ENCODE results near the gene WDR55. TPM values are rescaled to one million over a fixed set of nuclear protein-coding genes. Genes with fewer than 3 reads are reported as not detected.
"Not testable (repeated sequence)": the region's sequence is repeated elsewhere in the genome, so short reads cannot be mapped to it uniquely, and the experiment has no call there.

Gene WDR55
- polyA plus RNA-seq, 3 donors = 15.0 to 20.6 (median 15.8) TPM

DNA sequence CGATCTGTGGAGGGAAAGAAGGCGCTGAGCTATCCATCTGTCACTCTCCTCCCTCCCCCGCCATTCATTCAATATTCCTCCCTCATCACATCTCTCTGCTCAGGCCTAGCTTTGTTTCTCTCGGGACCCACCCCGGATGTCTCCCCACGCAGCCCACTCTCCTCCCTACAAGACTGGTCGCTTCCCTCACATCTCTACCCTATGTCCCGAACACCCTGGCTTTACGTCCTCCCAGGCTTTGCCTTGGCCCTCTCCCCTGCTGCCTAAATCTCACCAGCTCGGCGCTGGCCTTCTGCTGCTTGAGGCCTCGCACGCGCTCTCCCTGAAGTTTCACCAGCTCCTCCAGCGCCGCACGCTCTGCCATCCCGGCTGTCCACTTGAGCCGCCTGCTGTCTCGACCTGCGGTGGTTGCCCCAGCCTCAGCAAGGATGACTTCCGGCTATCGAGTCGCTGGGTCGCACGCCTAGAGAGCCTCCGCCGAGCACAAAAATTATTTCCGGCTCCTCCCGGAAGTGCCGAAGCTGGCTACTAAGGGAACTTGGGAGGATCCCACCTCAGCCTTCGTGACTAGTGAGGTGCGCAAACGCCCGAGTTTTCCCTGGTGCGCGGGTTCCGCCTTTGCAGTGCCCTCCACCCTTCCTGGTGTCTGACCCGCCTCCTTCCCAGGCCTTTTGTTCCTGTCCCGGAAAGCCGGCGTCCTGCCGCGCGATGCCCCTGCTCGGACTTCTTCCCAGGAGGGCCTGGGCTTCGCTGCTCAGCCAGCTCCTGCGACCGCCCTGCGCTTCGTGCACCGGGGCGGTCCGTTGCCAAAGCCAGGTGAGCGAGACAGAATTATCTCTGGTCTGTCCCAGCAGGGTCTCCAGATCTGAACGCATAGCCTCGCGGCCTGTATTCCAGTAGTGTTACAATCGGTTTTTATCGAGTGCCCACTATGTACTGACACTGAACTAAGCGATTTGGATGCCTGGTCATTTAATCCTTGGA is 26.5 kb downstream of the WDR55 start, which contains the start of the genes HARS1 and HARS2:
TSS of gene HARS1 (minus strand) at position 430 of the 984 bp plus-strand sequence. CDS start at position 364, 66 bp downstream.
TSS of gene HARS2 (plus strand) at position 515 of the 984 bp plus-strand sequence. CDS start at position 709, 194 bp downstream.
- DNase-seq (ENCODE audit: extremely low read depth in 1 of 11, low read depth in 9 of 11, low spot score in 4 of 11) = peak; percentile 71 to 91 (median 82)

GRCh38 chr5:140694276-140694675 is 29.6 kb downstream of the WDR55 start:
- DNase-seq (ENCODE audit: extremely low read depth in 1 of 11, low read depth in 9 of 11, low spot score in 4 of 11) = no peak

DNA sequence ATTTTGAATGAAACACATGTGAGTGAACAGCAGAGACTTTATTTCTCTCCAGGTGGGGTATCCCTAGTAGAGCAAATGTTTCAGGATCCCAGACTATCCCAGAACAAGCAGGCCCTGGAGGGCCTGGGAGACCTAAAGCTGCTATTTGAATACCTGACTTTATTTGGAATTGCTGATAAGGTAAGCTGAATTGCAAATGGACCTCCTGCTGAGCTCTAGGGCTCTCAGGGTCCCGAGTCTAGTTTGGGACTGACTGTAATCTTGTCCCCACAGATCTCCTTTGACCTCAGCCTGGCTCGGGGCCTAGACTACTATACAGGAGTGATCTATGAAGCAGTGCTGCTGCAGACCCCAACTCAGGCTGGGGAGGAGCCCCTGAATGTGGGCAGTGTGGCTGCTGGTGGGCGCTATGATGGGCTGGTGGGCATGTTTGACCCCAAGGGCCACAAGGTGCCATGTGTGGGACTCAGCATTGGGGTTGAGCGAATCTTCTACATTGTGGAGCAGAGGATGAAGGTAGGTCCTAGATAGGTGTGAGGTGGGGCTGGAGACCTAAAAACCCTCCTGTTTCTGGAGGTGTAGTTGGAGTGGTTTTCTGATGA is 32.3 kb downstream of the WDR55 start:
- no peak for DNase-seq (ENCODE audit: extremely low read depth in 1 of 11, low read depth in 9 of 11, low spot score in 4 of 11)

DNA sequence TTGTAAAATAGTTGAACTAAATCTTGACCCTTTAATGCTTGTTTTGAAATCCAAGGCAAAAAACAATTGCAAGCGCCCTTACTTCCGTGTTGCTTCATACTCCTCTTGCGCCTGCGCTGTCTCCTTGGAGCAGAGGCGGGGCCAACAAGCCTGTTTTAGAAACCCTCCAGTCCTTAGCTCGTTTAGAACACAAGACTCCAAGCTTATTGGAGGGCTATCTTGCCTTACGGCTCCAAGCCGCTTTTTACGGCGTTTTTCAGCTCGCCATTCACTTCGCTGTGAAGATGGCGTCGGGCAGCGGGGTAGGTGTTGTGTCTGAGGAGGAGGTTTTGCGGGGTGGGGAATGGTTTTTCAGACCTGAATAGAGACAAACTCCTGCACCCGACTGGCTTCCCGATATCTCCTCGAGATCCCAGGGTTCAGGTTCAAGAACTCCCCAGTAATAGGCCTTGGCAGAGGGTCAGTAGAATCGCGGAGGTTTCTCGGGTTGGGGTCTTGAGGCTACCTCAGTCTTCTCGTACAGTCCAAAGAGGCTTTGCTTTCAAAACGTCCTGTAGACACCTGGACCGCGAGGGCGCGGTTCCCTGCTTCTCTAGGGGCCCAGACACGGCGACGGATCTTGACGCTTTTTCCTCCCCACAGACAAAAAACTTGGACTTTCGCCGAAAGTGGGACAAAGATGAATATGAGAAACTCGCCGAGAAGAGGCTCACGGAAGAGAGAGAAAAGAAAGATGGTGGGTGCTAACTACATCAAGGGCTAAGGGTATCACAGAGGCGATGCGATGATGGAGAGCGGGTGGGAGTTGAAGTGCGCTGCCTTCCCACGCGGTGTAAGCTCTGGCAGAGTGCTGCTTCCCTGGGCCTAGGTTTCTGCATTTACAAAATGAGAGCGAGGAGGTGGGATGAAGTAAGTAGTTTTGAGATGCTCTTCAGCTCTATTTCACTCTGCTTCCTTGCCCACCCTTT is 35.8 kb downstream of the WDR55 start, which contains the start of gene ZMAT2:
TSS of gene ZMAT2 (plus strand) at position 271 of the 968 bp plus-strand sequence. CDS start at position 285, 14 bp downstream.
- peak; percentile 86 to 98 (median 93) for DNase-seq (ENCODE audit: extremely low read depth in 1 of 11, low read depth in 9 of 11, low spot score in 4 of 11)

- DNase-seq (ENCODE audit: extremely low read depth in 1 of 11, low read depth in 9 of 11, low spot score in 4 of 11) = no peak
Measured at GRCh38 chr5:140707812-140708211, 43.1 kb downstream of the WDR55 start.

GRCh38 chr5:140708787-140709186 is 44.1 kb downstream of the WDR55 start:
- DNase-seq (ENCODE audit: extremely low read depth in 1 of 11, low read depth in 9 of 11, low spot score in 4 of 11) = not testable (repeated sequence)

DNA sequence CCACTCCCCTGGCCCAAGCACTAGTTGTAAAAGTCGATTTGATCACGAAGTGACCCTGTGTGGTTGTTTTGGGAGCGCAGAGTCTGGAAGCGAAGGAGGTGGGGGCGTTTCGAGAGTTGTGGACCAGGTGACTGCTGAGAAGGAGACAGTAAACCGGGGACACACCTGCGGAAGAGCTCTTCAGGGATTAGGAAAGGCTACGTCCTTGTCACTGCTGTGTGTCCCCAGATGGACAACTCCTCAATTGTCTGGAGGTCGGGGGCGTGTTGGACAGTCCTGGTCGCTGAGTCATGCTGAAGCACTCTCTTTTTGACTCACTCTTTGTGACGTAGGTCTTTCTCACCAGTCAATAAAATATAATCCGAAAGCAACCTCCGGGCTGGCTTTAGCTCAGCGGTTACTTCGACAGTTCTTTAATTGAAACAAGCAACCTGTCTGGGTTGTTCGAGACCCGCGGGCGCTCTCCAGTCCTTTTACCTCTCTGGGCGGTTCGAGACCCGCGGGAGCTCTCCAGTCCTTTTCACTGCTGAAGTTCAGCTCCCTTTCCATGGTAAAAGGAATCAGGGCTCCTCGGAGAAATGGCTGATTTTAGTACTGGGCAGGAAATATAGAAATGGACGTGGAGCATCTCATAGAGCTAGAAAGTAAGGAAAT is 46.3 kb downstream of the WDR55 start:
- peak in 9 of 11 donors; percentile 46 to 90 (median 74) for DNase-seq (ENCODE audit: extremely low read depth in 1 of 11, low read depth in 9 of 11, low spot score in 4 of 11)

DNA sequence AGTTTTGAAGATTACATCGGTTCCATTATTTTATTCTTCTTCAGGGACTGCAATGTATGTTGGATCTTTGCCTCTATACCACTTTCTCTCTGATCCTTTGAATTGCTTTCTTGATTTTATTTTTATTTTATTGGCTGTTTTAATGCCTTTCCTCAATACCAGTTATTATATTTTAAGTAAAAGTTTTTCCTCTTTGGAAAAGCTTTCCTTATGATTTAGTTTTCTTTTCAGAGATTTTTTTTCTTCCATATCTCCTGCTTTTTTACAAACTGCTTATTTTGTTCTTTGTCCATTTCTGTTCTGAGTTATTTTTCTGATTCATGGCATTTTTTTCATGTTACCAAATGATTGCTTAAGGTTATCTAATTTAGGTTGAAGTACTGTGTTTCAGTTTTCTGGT is 47.1 kb downstream of the WDR55 start:
- DNase-seq (ENCODE audit: extremely low read depth in 1 of 11, low read depth in 9 of 11, low spot score in 4 of 11) = no peak

DNA sequence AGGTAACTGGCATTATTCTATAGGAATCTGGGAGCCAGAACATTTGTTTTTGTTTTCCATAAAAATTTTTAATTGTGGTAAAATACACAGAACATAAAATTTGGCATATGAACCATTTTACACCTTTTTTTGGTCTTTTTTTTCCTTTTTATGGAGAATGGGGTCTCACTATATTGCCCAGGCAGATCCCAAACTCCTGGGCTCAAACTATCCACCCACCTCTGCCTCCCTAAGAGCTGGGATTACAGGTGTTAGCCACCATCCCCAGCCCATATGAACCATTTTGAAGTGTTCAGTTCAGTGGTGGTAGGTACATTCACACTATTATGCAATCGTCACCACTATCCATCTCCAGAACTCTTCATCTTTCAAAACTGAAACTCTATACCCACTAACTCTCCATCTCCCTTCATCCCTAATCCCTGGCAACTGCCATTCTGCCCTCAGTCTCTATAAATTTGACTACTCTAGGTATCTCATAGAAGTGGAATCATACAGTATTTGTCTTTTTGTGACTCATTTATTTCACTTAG is 48.9 kb downstream of the WDR55 start:
- DNase-seq (ENCODE audit: extremely low read depth in 1 of 11, low read depth in 9 of 11, low spot score in 4 of 11) = no peak

GRCh38 chr5:140716238-140716637 is 51.5 kb downstream of the WDR55 start:
- DNase-seq (ENCODE audit: extremely low read depth in 1 of 11, low read depth in 9 of 11, low spot score in 4 of 11) = not testable (repeated sequence)

- no peak for DNase-seq (ENCODE audit: extremely low read depth in 1 of 11, low read depth in 9 of 11, low spot score in 4 of 11)
Measured at GRCh38 chr5:140718266-140718592, 53.5 kb downstream of the WDR55 start.

DNA sequence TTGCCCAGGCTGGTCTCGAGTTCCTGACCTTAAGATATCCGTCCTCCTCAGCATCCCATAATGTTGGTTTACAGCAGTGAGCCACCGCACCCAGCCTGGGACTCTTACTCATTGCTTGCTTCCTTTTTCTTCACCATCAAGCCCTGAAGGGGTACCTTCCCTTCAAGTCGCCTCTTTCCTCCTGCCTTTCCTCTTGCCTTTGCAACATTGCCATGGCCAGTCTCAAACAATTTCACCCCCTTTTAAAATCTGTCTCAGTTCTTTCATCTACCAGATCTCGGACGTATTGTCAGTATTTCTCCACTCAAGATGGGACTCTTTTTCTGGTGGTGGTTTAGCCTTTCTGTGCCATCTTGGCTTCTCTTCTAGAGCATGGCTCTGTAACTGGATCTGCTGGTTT is 56.0 kb downstream of the WDR55 start:
- DNase-seq (ENCODE audit: extremely low read depth in 1 of 11, low read depth in 9 of 11, low spot score in 4 of 11) = not testable (repeated sequence)

DNA sequence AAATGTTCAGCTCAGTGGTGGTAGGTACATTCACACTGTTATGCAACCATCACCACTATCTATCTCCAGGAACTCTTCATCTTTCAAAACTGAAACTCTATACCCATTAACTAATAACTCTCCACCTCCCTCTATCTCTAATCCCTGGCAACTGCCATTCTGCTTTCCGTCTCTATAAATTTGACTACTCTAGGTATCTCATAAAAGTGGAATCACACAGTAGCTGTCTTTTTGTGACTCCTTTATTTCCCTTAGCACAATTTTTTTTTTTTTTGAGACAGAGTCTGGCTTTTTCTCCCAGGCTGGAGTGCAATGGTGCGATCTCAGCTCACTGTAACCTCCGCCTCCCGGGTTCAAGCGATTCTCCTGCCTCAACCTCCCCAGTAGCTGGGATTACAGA is 56.7 kb downstream of the WDR55 start:
- DNase-seq (ENCODE audit: extremely low read depth in 1 of 11, low read depth in 9 of 11, low spot score in 4 of 11) = not testable (repeated sequence)

Other genes starting within 250 kb of the WDR55 start
- 10 to 100 TPM in 1 of 3 donors, 1 to 10 TPM in 2; 6.9 to 14.9 (median 7.6) TPM for gene EIF4EBP3, start 117.2 kb upstream of the WDR55 start, polyA plus RNA-seq (ENCODE audit: insufficient read length in 3 of 3)
- gene SRA1, start 107.4 kb upstream of the WDR55 start, polyA plus RNA-seq (ENCODE audit: insufficient read length in 3 of 3) = 10 to 100 TPM; 23.8 to 31.7 (median 27.1) TPM
- gene APBB3, start 100.3 kb upstream of the WDR55 start, polyA plus RNA-seq (ENCODE audit: insufficient read length in 3 of 3) = 10 to 100 TPM; 37.9 to 63.1 (median 38.0) TPM
- 10 to 100 TPM; 72.4 to 83.5 (median 78.0) TPM for gene SLC35A4, start 100.1 kb upstream of the WDR55 start, polyA plus RNA-seq (ENCODE audit: insufficient read length in 3 of 3)
- gene CD14, start 31.7 kb upstream of the WDR55 start, polyA plus RNA-seq (ENCODE audit: insufficient read length in 3 of 3) = 10 to 100 TPM in 2 of 3 donors, 1 to 10 TPM in 1; 8.4 to 11.5 (median 11.0) TPM
- 10 to 100 TPM; 16.1 to 19.3 (median 17.0) TPM for gene TMCO6, start 25.5 kb upstream of the WDR55 start, polyA plus RNA-seq (ENCODE audit: insufficient read length in 3 of 3)
- gene NDUFA2, start 17.3 kb upstream of the WDR55 start, polyA plus RNA-seq (ENCODE audit: insufficient read length in 3 of 3) = 10 to 100 TPM; 77.3 to 94.8 (median 88.4) TPM
- gene IK, start 17.1 kb upstream of the WDR55 start, polyA plus RNA-seq (ENCODE audit: insufficient read length in 3 of 3) = 100 to 1,000 TPM; 158 to 177 (median 174) TPM
- gene DND1, start 8.7 kb downstream of the WDR55 start, polyA plus RNA-seq (ENCODE audit: insufficient read length in 3 of 3) = 1 to 10 TPM in 1 of 3 donors, under 1 TPM in 2; 0.36 to 1.0 (median 0.76) TPM
- 10 to 100 TPM; 70.5 to 78.3 (median 71.8) TPM for gene HARS1, start 26.5 kb downstream of the WDR55 start, polyA plus RNA-seq (ENCODE audit: insufficient read length in 3 of 3)
- gene HARS2, start 26.6 kb downstream of the WDR55 start, polyA plus RNA-seq (ENCODE audit: insufficient read length in 3 of 3) = 10 to 100 TPM; 42.6 to 54.8 (median 46.8) TPM
- gene ZMAT2, start 35.5 kb downstream of the WDR55 start, polyA plus RNA-seq (ENCODE audit: insufficient read length in 3 of 3) = 100 to 1,000 TPM; 103 to 141 (median 128) TPM
- gene PCDHA1, start 121.2 kb downstream of the WDR55 start, polyA plus RNA-seq (ENCODE audit: insufficient read length in 3 of 3) = under 1 TPM in 1 of 3 donors, not detected in 2; 0.09 TPM
- under 1 TPM; 0.24 to 0.37 (median 0.30) TPM for gene PCDHA2, start 129.9 kb downstream of the WDR55 start, polyA plus RNA-seq (ENCODE audit: insufficient read length in 3 of 3)
- under 1 TPM; 0.36 to 0.41 (median 0.37) TPM for gene PCDHA3, start 136.2 kb downstream of the WDR55 start, polyA plus RNA-seq (ENCODE audit: insufficient read length in 3 of 3)
- gene PCDHA4, start 142.2 kb downstream of the WDR55 start, polyA plus RNA-seq (ENCODE audit: insufficient read length in 3 of 3) = 1 to 10 TPM in 2 of 3 donors, under 1 TPM in 1; 0.96 to 1.1 (median 1.0) TPM
- under 1 TPM in 2 of 3 donors, not detected in 1; 0.06 to 0.21 TPM for gene PCDHA5, start 156.7 kb downstream of the WDR55 start, polyA plus RNA-seq (ENCODE audit: insufficient read length in 3 of 3)
- under 1 TPM; 0.16 to 0.41 (median 0.40) TPM for gene PCDHA6, start 163.1 kb downstream of the WDR55 start, polyA plus RNA-seq (ENCODE audit: insufficient read length in 3 of 3)
- under 1 TPM; 0.23 to 0.33 (median 0.26) TPM for gene PCDHA7, start 169.4 kb downstream of the WDR55 start, polyA plus RNA-seq (ENCODE audit: insufficient read length in 3 of 3)
- gene PCDHA8, start 176.3 kb downstream of the WDR55 start, polyA plus RNA-seq (ENCODE audit: insufficient read length in 3 of 3) = under 1 TPM; 0.06 to 0.09 (median 0.09) TPM
- gene PCDHA9, start 183.5 kb downstream of the WDR55 start, polyA plus RNA-seq (ENCODE audit: insufficient read length in 3 of 3) = under 1 TPM; 0.03 to 0.05 (median 0.04) TPM
- gene PCDHA10, start 191.0 kb downstream of the WDR55 start, polyA plus RNA-seq (ENCODE audit: insufficient read length in 3 of 3) = under 1 TPM; 0.23 to 0.91 (median 0.75) TPM
- gene PCDHA11, start 204.1 kb downstream of the WDR55 start, polyA plus RNA-seq (ENCODE audit: insufficient read length in 3 of 3) = under 1 TPM; 0.09 to 0.29 (median 0.17) TPM
- under 1 TPM in 2 of 3 donors, not detected in 1; 0.11 to 0.12 TPM for gene PCDHA12, start 210.4 kb downstream of the WDR55 start, polyA plus RNA-seq (ENCODE audit: insufficient read length in 3 of 3)
- not detected for gene PCDHA13, start 217.2 kb downstream of the WDR55 start, polyA plus RNA-seq (ENCODE audit: insufficient read length in 3 of 3)

All from renal cortex interstitium (tissue), 11 donors.